T-cell (primary cell): ENCODE data around the gene PPIF. TPM values are rescaled to one million over a fixed set of nuclear protein-coding genes. Genes with fewer than 3 reads are reported as not detected.
"Not testable (repeated sequence)": the region's sequence is repeated elsewhere in the genome, so short reads cannot be mapped to it uniquely, and the experiment has no call there.

ENCODE experiments used
- ATAC-seq, 4 experiments: fragments of 200-7000 bp in 3 of 4; fragments of 150-1000 bp in 1 of 4; cut with Tn5 transposase; replicated peaks in 1 of 4; 1 replicate in 3 of 4; 2 replicates in 1 of 4; pipeline ENCODE4 v1.10.0; 2021; ENCODE audit warnings: moderate library complexity in 3 of 4, mild to moderate bottlenecking in 2 of 4, moderate number of reproducible peaks in 1 of 4
- CTCF ChIA-PET, 2 donors: fragments of 300-600 bp; sonication (Branson Sonifier 250); formaldehyde crosslinking; loops; one replicate each; lab custom pipeline; 2022; ENCODE audit warnings: antibody characterized with exemption in 2 of 2; lab: Charles Lee
- POLR2A ChIA-PET, 2 donors: fragments of 300-600 bp; sonication (Branson Sonifier 250); formaldehyde crosslinking; loops; one replicate each; lab custom pipeline; 2022; ENCODE audit warnings: antibody characterized with exemption in 2 of 2; lab: Charles Lee
- DNase-seq, 35 experiments: peaks; one replicate each; pipeline versions ENCODE4 v3.0.0 to v3.0.0-alpha.2; 2013 to 2023
- H3K27ac ChIP-seq: one replicate; pipeline ENCODE4 v1.5.1; 2013; ENCODE audit warnings: low read length
- H3K27me3 ChIP-seq, 2 experiments: replicated peaks in 1 of 2; 1 replicate in 1 of 2; 2 replicates in 1 of 2; pipeline versions ENCODE4 v1.6.1 to v1.7.0; 2013; ENCODE audit warnings: low read length in 1 of 2, mixed read lengths in 1 of 2; ENCODE audit not compliant: control insufficient read depth in 2 of 2, insufficient read depth in 2 of 2; ENCODE audit errors: extremely low read depth in 1 of 2
- H3K36me3 ChIP-seq, 2 donors: 1 replicate in 1 of 2; 2 replicates in 1 of 2; pipeline versions ENCODE4 v1.6.1 to v1.7.0; 2013; ENCODE audit warnings: low read length in 1 of 2; ENCODE audit not compliant: control insufficient read depth in 2 of 2, insufficient read depth in 1 of 2; ENCODE audit errors: extremely low read depth in 1 of 2
- H3K4me1 ChIP-seq, 2 experiments: 1 replicate in 1 of 2; 2 replicates in 1 of 2; pipeline versions ENCODE4 v1.6.1 to v1.7.0; 2013; ENCODE audit warnings: low read length in 2 of 2, mixed read lengths in 1 of 2; ENCODE audit not compliant: insufficient read depth in 2 of 2, control insufficient read depth in 1 of 2; ENCODE audit errors: extremely low read depth in 1 of 2
- H3K4me3 ChIP-seq, 2 donors: 1 replicate in 1 of 2; 2 replicates in 1 of 2; pipeline versions ENCODE4 v1.5.1 to v1.7.0; 2013; ENCODE audit warnings: mild to moderate bottlenecking in 2 of 2, low read length in 1 of 2, moderate library complexity in 1 of 2; ENCODE audit not compliant: control insufficient read depth in 1 of 2; ENCODE audit errors: extremely low read depth in 1 of 2
- H3K9me3 ChIP-seq: 2 replicates; pipeline ENCODE4 v1.7.0; 2013
- H3K27ac Mint-ChIP-seq, 2 donors: one replicate each; pipeline ENCODE4 v1.8.0; 2020 to 2021; ENCODE audit warnings: mild to moderate bottlenecking in 2 of 2, mixed read lengths in 2 of 2
- H3K27me3 Mint-ChIP-seq, 2 donors: one replicate each; pipeline ENCODE4 v1.8.0; 2021 to 2022; ENCODE audit warnings: mixed read lengths in 2 of 2
- H3K36me3 Mint-ChIP-seq: one replicate; pipeline ENCODE4 v1.8.0; 2021; ENCODE audit warnings: mixed read lengths
- H3K4me1 Mint-ChIP-seq, 3 donors: one replicate each; pipeline ENCODE4 v1.8.0; 2020 to 2022; ENCODE audit warnings: mixed read lengths in 3 of 3, mild to moderate bottlenecking in 1 of 3
- H3K4me3 Mint-ChIP-seq, 3 donors: one replicate each; pipeline ENCODE4 v1.8.0; 2020 to 2022; ENCODE audit warnings: mild to moderate bottlenecking in 3 of 3, mixed read lengths in 3 of 3, moderate library complexity in 3 of 3
- H3K9me3 Mint-ChIP-seq, 3 donors: one replicate each; pipeline ENCODE4 v1.8.0; 2020 to 2022; ENCODE audit warnings: mixed read lengths in 3 of 3
- WGBS: methylation state at CpG from one replicate; pipeline ENCODE4 v1.1.5; 2013; ENCODE audit warnings: missing lambda C conversion rate; ENCODE audit not compliant: insufficient coverage; 5-methylcytosine and 5-hydroxymethylcytosine counted together
- total RNA-seq, 35 experiments: library from RNA in 6 of 35; stranded (reverse) in 6 of 35; fragments of 120-200 nt in 1 of 35; gene quantifications; one replicate each; pipeline versions ENCODE4 v1.2.1 to v1.2.4 and lab custom pipeline; 2013 to 2026

The PPIF gene
- total RNA-seq, 5 donors from 2014 or later (not counting 1 experiment from before 2014, with no cell fraction given) = 25.6 to 36.2 (median 31.3) TPM

- H3K4me1 ChIP-seq, H3K4me1 Mint-ChIP-seq, H3K4me3 ChIP-seq, H3K36me3 Mint-ChIP-seq, H3K36me3 ChIP-seq, ATAC-seq, H3K27ac Mint-ChIP-seq, H3K27me3 ChIP-seq, H3K27me3 Mint-ChIP-seq, H3K4me3 Mint-ChIP-seq, DNase-seq, H3K9me3 ChIP-seq, POLR2A ChIA-PET, H3K9me3 Mint-ChIP-seq, H3K27ac ChIP-seq: not testable (repeated sequence)
- WGBS = 86% methylated on average over 1 of the region's 11 CpGs
- CTCF ChIA-PET = interaction anchor here in 1 of 2 donors (0.8 kb wide), 1 partner anchor 108 kb away, joined by 7 read pairs; no protein-coding TSS in a partner anchor
Observed at GRCh38 chr10:79337783-79338469, 9.3 kb upstream of the PPIF start.

GRCh38 chr10:79339266-79339665 is 8.0 kb upstream of the PPIF start:
- no peaks in the 10 kb centered on the region for H3K9me3 ChIP-seq
- peaks cover 0 to 9% of the 10 kb centered on the region in 2 experiments for H3K4me1 ChIP-seq
- Mint-ChIP-seq H3K27ac (no peak overlapping the region), H3K9me3 (no peaks in the 10 kb centered on the region), H3K27me3 (no peaks in the 10 kb centered on the region), H3K4me3 (no peak overlapping the region), H3K36me3 (no peaks in the 10 kb centered on the region), H3K4me1 (peaks cover 1 to 10% (median 8%) of the 10 kb centered on the region in 3 donors)
- no peak overlapping the region for H3K4me3 ChIP-seq
- DNase-seq (no peak), ATAC-seq (no peak)
- 100% methylated on average over 3 of the region's 3 CpGs for WGBS
- no peak overlapping the region for H3K27ac ChIP-seq
- ChIA-PET POLR2A (no interaction called here), CTCF (no interaction called here)
- no peaks in the 10 kb centered on the region for H3K36me3 ChIP-seq
- H3K27me3 ChIP-seq = no peaks in the 10 kb centered on the region

GRCh38 chr10:79340646-79341244 is 6.5 kb upstream of the PPIF start:
- Histone ChIP-seq H3K36me3 (no peaks in the 10 kb centered on the region), H3K27ac (no peak overlapping the region), H3K4me1 (peaks cover 0 to 9% of the 10 kb centered on the region in 2 experiments), H3K9me3 (no peaks in the 10 kb centered on the region), H3K4me3 (no peak overlapping the region), H3K27me3 (no peaks in the 10 kb centered on the region)
- WGBS = 95% methylated on average over 5 of the region's 5 CpGs
- no peak for DNase-seq
- Mint-ChIP-seq H3K4me1 (peaks cover 1 to 11% (median 10%) of the 10 kb centered on the region in 3 donors), H3K27ac (no peak overlapping the region), H3K4me3 (no peak overlapping the region), H3K9me3 (no peaks in the 10 kb centered on the region), H3K36me3 (no peaks in the 10 kb centered on the region), H3K27me3 (no peaks in the 10 kb centered on the region)
- POLR2A ChIA-PET = interaction anchor here (0.6 to 0.7 kb wide), 4 partner anchors 9 to 1134 kb away, joined by 3 to 9 read pairs (median 3); no protein-coding TSS in a partner anchor
- CTCF ChIA-PET = interaction anchor here in 1 of 2 donors (1.6 kb wide), 1 partner anchor 17 kb away, joined by 5 read pairs; no protein-coding TSS in a partner anchor
- no peak for ATAC-seq

GRCh38 chr10:79342295-79342761 is 4.9 kb upstream of the PPIF start:
- Histone ChIP-seq H3K27ac (no peak overlapping the region), H3K4me1 (peaks cover 0 to 21% of the 10 kb centered on the region in 2 experiments), H3K36me3 (no peaks in the 10 kb centered on the region), H3K9me3 (no peaks in the 10 kb centered on the region), H3K4me3 (no peak overlapping the region), H3K27me3 (no peaks in the 10 kb centered on the region)
- ATAC-seq = no peak
- DNase-seq = peak in 2 of 35 experiments; percentile 5
- H3K9me3 Mint-ChIP-seq = no peaks in the 10 kb centered on the region
- peaks cover 1 to 13% (median 10%) of the 10 kb centered on the region in 3 donors for H3K4me1 Mint-ChIP-seq
- POLR2A ChIA-PET = no interaction called here
- no peaks in the 10 kb centered on the region for H3K27me3 Mint-ChIP-seq
- no peak overlapping the region for H3K4me3 Mint-ChIP-seq
- no peaks in the 10 kb centered on the region for H3K36me3 Mint-ChIP-seq
- CTCF ChIA-PET = interaction anchor here in 1 of 2 donors (1.0 to 1.6 kb wide), 2 partner anchors 19 kb away, joined by 3 to 5 read pairs; no protein-coding TSS in a partner anchor
- WGBS = 98% methylated on average over 5 of the region's 5 CpGs
- H3K27ac Mint-ChIP-seq = no peak overlapping the region

- Histone ChIP-seq H3K27ac (no peak overlapping the region), H3K27me3 (no peaks in the 10 kb centered on the region), H3K4me1 (peaks cover 0 to 25% of the 10 kb centered on the region in 2 experiments), H3K4me3 (no peak overlapping the region), H3K9me3 (no peaks in the 10 kb centered on the region), H3K36me3 (no peaks in the 10 kb centered on the region)
- ATAC-seq = no peak
- ChIA-PET CTCF (interaction anchor here in 1 of 2 donors (1.0 kb wide), 1 partner anchor 20 kb away, joined by 3 read pairs; no protein-coding TSS in a partner anchor), POLR2A (no interaction called here)
- no peak overlapping the region for H3K4me3 Mint-ChIP-seq
- no peaks in the 10 kb centered on the region for H3K27me3 Mint-ChIP-seq
- H3K4me1 Mint-ChIP-seq = peaks cover 1 to 13% (median 10%) of the 10 kb centered on the region in 3 donors
- no peaks in the 10 kb centered on the region for H3K9me3 Mint-ChIP-seq
- peak in 2 of 35 experiments; percentile 3 to 9 for DNase-seq
- no peak overlapping the region for H3K27ac Mint-ChIP-seq
- no peaks in the 10 kb centered on the region for H3K36me3 Mint-ChIP-seq
- WGBS = 82% methylated on average over 5 of the region's 10 CpGs
Observed at GRCh38 chr10:79342811-79343561, 4.3 kb upstream of the PPIF start.
